B cell (primary cell): Measurements from ENCODE around the gene FLT1. TPM values are rescaled to one million over a fixed set of nuclear protein-coding genes. Genes with fewer than 3 reads are reported as not detected.

Source experiments
- ATAC-seq: fragments of 200-7000 bp; cut with Tn5 transposase; one replicate; pipeline ENCODE4 v1.10.0; 2021; ENCODE audit warnings: low read depth, mild to moderate bottlenecking, moderate number of reproducible peaks, moderate library complexity
- CTCF ChIA-PET: fragments of 350-600 bp; sonication (Branson Sonifier 250); formaldehyde crosslinking; loops from one replicate; lab custom pipeline; 2021; ENCODE audit warnings: antibody characterized with exemption, inconsistent platforms; lab: Charles Lee
- POLR2A ChIA-PET: fragments of 350-600 bp; sonication (Branson Sonifier 250); formaldehyde crosslinking; loops from one replicate; lab custom pipeline; 2021; ENCODE audit warnings: antibody characterized with exemption; lab: Charles Lee
- DNase-seq: peaks from one replicate; pipeline ENCODE4 v3.0.0; 2013
- H2AFZ ChIP-seq: 2 replicates; pipeline ENCODE4 v1.6.1; 2012; ENCODE audit warnings: mild to moderate bottlenecking, low read depth, low read length; ENCODE audit not compliant: insufficient read depth, poor library complexity, severe bottlenecking
- H3K27ac ChIP-seq, 2 donors: 1 replicate in 1 of 2; 2 replicates in 1 of 2; pipeline ENCODE4 v1.5.1; 2012 to 2013; ENCODE audit warnings: low read length in 2 of 2, mild to moderate bottlenecking in 2 of 2, moderate library complexity in 1 of 2
- H3K27me3 ChIP-seq, 4 experiments: fragments of 200-600 bp in 1 of 4; sonication (generic) in 1 of 4; replicated peaks in 1 of 4; 1 replicate in 2 of 4; 2 replicates in 2 of 4; pipeline versions ENCODE4 v1.6.1 to v1.7.0; 2013 to 2016; ENCODE audit warnings: low read length in 3 of 4, mild to moderate bottlenecking in 2 of 4, mixed read lengths in 1 of 4, moderate library complexity in 1 of 4; ENCODE audit not compliant: insufficient read depth in 4 of 4, control insufficient read depth in 3 of 4; ENCODE audit errors: control extremely low read depth in 1 of 4
- H3K36me3 ChIP-seq, 2 experiments: replicated peaks in 1 of 2; 1 replicate in 1 of 2; 2 replicates in 1 of 2; pipeline versions ENCODE4 v1.6.1 to v1.7.1; 2013; ENCODE audit warnings: low read length in 1 of 2; ENCODE audit not compliant: insufficient read depth in 2 of 2, control insufficient read depth in 1 of 2; ENCODE audit errors: control extremely low read depth in 1 of 2, extremely low read depth in 1 of 2
- H3K4me1 ChIP-seq, 2 donors: fragments of 200-600 bp in 1 of 2; sonication (generic) in 1 of 2; 1 replicate in 1 of 2; 2 replicates in 1 of 2; pipeline versions ENCODE4 v1.5.1 to v1.6.1; 2013 to 2017; ENCODE audit warnings: low read length in 2 of 2; ENCODE audit not compliant: control insufficient read depth in 2 of 2, insufficient read depth in 2 of 2
- H3K4me2 ChIP-seq: replicated peaks from 2 replicates; pipeline ENCODE3; 2012; ENCODE audit warnings: mild to moderate bottlenecking, low read depth, low read length; ENCODE audit not compliant: poor library complexity, severe bottlenecking
- H3K4me3 ChIP-seq, 5 experiments: fragments of 200-600 bp in 1 of 5; sonication (generic) in 1 of 5; 1 replicate in 3 of 5; 2 replicates in 2 of 5; pipeline versions ENCODE4 v1.5.1 to v1.7.0; 2011 to 2016; ENCODE audit warnings: low read length in 4 of 5, mild to moderate bottlenecking in 4 of 5, low read depth in 2 of 5, control low read depth in 1 of 5, moderate library complexity in 1 of 5; ENCODE audit not compliant: insufficient read depth in 1 of 5; ENCODE audit errors: control extremely low read depth in 1 of 5, extremely low read depth in 1 of 5
- H3K79me2 ChIP-seq: fragments of 200-600 bp; sonication (generic); one replicate; pipeline ENCODE4 v1.6.0; 2016; ENCODE audit warnings: low read length; ENCODE audit not compliant: control insufficient read depth, insufficient read depth
- H3K9ac ChIP-seq: fragments of 200-600 bp; sonication (generic); 2 replicates; pipeline ENCODE4 v1.6.1; 2017; ENCODE audit warnings: mild to moderate bottlenecking, low read length, moderate library complexity
- H3K9me3 ChIP-seq, 3 donors: one replicate each; pipeline versions ENCODE4 v1.6.1 to v1.7.1; 2013; ENCODE audit warnings: low read length in 2 of 3; ENCODE audit not compliant: control insufficient read depth in 2 of 3, insufficient read depth in 1 of 3; ENCODE audit errors: control extremely low read depth in 1 of 3
- H4K20me1 ChIP-seq: 2 replicates; pipeline ENCODE4 v1.6.0; 2012; ENCODE audit warnings: mild to moderate bottlenecking, low read length; ENCODE audit not compliant: insufficient read depth, control insufficient read depth, poor library complexity, severe bottlenecking
- H3K27ac Mint-ChIP-seq: one replicate; pipeline ENCODE4 v1.8.0; 2021; ENCODE audit warnings: mixed read lengths
- H3K27me3 Mint-ChIP-seq: one replicate; pipeline ENCODE4 v1.8.0; 2021; ENCODE audit warnings: mixed read lengths
- H3K4me1 Mint-ChIP-seq: one replicate; pipeline ENCODE4 v1.8.0; 2021; ENCODE audit warnings: mixed read lengths
- H3K4me3 Mint-ChIP-seq: one replicate; pipeline ENCODE4 v1.8.0; 2021; ENCODE audit warnings: mixed read lengths
- H3K9me3 Mint-ChIP-seq: one replicate; pipeline ENCODE4 v1.8.0; 2022; ENCODE audit warnings: mixed read lengths; ENCODE audit not compliant: insufficient read depth
- CTCF ChIP-seq: fragments of 200-600 bp; IDR thresholded peaks from one replicate; pipeline ENCODE4 v1.8.0; 2022; ENCODE audit warnings: antibody characterized with exemption, mild to moderate bottlenecking
- EZH2 ChIP-seq: IDR thresholded peaks from 2 replicates; pipeline ENCODE4 v1.6.1; 2012; ENCODE audit warnings: borderline replicate concordance, low read depth, mild to moderate bottlenecking, moderate library complexity, low read length; ENCODE audit not compliant: insufficient read depth, poor library complexity, severe bottlenecking
- WGBS: methylation state at CpG from one replicate; pipeline ENCODE4 v1.1.5; 2013; ENCODE audit warnings: missing lambda C conversion rate; ENCODE audit not compliant: insufficient coverage; 5-methylcytosine and 5-hydroxymethylcytosine counted together
- intact Hi-C: fragments of 100-400 bp; cut with micrococcal nuclease; formaldehyde crosslinking; loops from one replicate; pipeline ENCODE4 v1.10.0; 2022
- polyA plus RNA-seq: library from polyadenylated mRNA; depleted of rRNA; stranded (reverse); fragments of >200 nt; gene quantifications from 2 replicates; pipeline ENCODE4 v1.2.3, GENCODE V29; 2012
- total RNA-seq, 2 donors: library from RNA; stranded (reverse); fragments of 120-200 nt in 1 of 2; gene quantifications; 1 replicate in 1 of 2; 2 replicates in 1 of 2; pipeline versions ENCODE4 v1.2.3 to v1.2.4, GENCODE V29; 2013 to 2022

The FLT1 gene
- total and polyA plus RNA-seq, 2 donors (not counting 1 experiment from before 2014, with no cell fraction given): 1.1 to 1.2 TPM

GRCh38 chr13:28344163-28344562, 150.8 kb downstream of the FLT1 start:
- Histone ChIP-seq H3K27ac (no peak overlapping the region), H3K36me3 (no peaks in the 10 kb centered on the region), H3K27me3 (no peaks in the 10 kb centered on the region), H3K79me2 (no peaks in the 10 kb centered on the region), H3K4me3 (no peak overlapping the region), H3K4me1 (no peaks in the 10 kb centered on the region), H3K9ac (no peak overlapping the region), H3K9me3 (no peaks in the 10 kb centered on the region), H3K4me2 (no peak overlapping the region), H4K20me1 (no peaks in the 10 kb centered on the region), H2AFZ (no peak overlapping the region)
- H3K4me3 Mint-ChIP-seq: no peak overlapping the region
- DNase-seq (no peak), ATAC-seq (no peak)
- H3K27ac Mint-ChIP-seq: no peak overlapping the region
- no peak for TF ChIP-seq CTCF
- no peak for TF ChIP-seq EZH2
- ChIA-PET CTCF (interaction anchor here (0.6 kb wide), 2 partner anchors 10 to 430 kb away, joined by 3 read pairs; no protein-coding TSS in a partner anchor), POLR2A (no interaction called here)
- H3K4me1 Mint-ChIP-seq: no peaks in the 10 kb centered on the region
- H3K27me3 Mint-ChIP-seq: peaks cover 8% of the 10 kb centered on the region
- intact Hi-C loops: no loop called here
- WGBS: 98% methylated on average over 3 of the region's 3 CpGs
- H3K9me3 Mint-ChIP-seq: no peaks in the 10 kb centered on the region

GRCh38 chr13:28342251-28342650, 152.7 kb downstream of the FLT1 start:
- TF ChIP-seq EZH2: no peak
- no peak for TF ChIP-seq CTCF
- no CpG with 5 or more reads among the region's 2 CpGs for WGBS
- DNase-seq: no peak

More at GRCh38 chr13:28342251-28342650, 152.7 kb downstream of the FLT1 start:
- CTCF ChIA-PET: no interaction called here
- Histone ChIP-seq H3K27ac (no peak overlapping the region), H3K4me1 (no peaks in the 10 kb centered on the region), H4K20me1 (no peaks in the 10 kb centered on the region), H3K9ac (no peak overlapping the region), H3K79me2 (no peaks in the 10 kb centered on the region), H3K36me3 (peaks cover 0 to 4% of the 10 kb centered on the region in 2 experiments), H3K27me3 (no peaks in the 10 kb centered on the region), H3K9me3 (no peaks in the 10 kb centered on the region), H3K4me3 (no peak overlapping the region), H3K4me2 (no peak overlapping the region), H2AFZ (no peak overlapping the region)
- ATAC-seq: no peak
- Mint-ChIP-seq H3K4me1 (no peaks in the 10 kb centered on the region), H3K4me3 (no peak overlapping the region), H3K27me3 (peaks cover 8% of the 10 kb centered on the region), H3K9me3 (no peaks in the 10 kb centered on the region), H3K27ac (no peak overlapping the region)
- intact Hi-C loops: no loop called here
- POLR2A ChIA-PET: interaction anchor here (0.7 kb wide), 1 partner anchor 84 kb away, joined by 3 read pairs; no protein-coding TSS in a partner anchor
